OCI-LY1 (cell line): Measurements from ENCODE around the gene GLA.
A peak's percentile ranks its signal among the peaks of the same experiment; 100 is the strongest.

Experiments used
- H2AFZ ChIP-seq: fragments of 200-600 bp; sonication (generic), shearing (Covaris generic); 2 replicates; pipeline ENCODE4 v1.6.0; 2014; ENCODE audit warnings: antibody characterized with exemption, mild to moderate bottlenecking, low read length
- H3F3A ChIP-seq: fragments of 200-600 bp; sonication (generic), shearing (Covaris generic); 2 replicates; pipeline ENCODE4 v1.6.0; 2014; ENCODE audit warnings: mild to moderate bottlenecking, antibody characterized with exemption, low read length, moderate library complexity; ENCODE audit not compliant: insufficient read depth
- H3K27ac ChIP-seq: fragments of 200-600 bp; sonication (generic); 2 replicates; pipeline ENCODE4 v1.5.1; 2014; ENCODE audit warnings: low read length, mixed run types, mild to moderate bottlenecking, low read depth; ENCODE audit not compliant: poor library complexity, severe bottlenecking
- H3K27me3 ChIP-seq: fragments of 200-600 bp; sonication (generic); 2 replicates; pipeline ENCODE4 v1.6.0; 2014; ENCODE audit warnings: antibody characterized with exemption, mild to moderate bottlenecking, low read length, moderate library complexity; ENCODE audit not compliant: insufficient read depth
- H3K36me3 ChIP-seq: fragments of 200-600 bp; sonication (generic); 2 replicates; pipeline ENCODE4 v1.6.1; 2014; ENCODE audit warnings: mild to moderate bottlenecking, antibody characterized with exemption, low read length, moderate library complexity, mixed read lengths; ENCODE audit not compliant: insufficient read depth
- H3K4me1 ChIP-seq: fragments of 200-600 bp; sonication (generic); 2 replicates; pipeline ENCODE4 v1.5.1; 2014; ENCODE audit warnings: mild to moderate bottlenecking, low read length, moderate library complexity; ENCODE audit not compliant: insufficient read depth, severe bottlenecking
- H3K4me2 ChIP-seq: fragments of 200-600 bp; sonication (generic), shearing (Covaris generic); 2 replicates; pipeline ENCODE4 v1.6.1; 2014; ENCODE audit warnings: low read length
- H3K4me3 ChIP-seq: fragments of 200-600 bp; sonication (generic); 2 replicates; pipeline ENCODE4 v1.5.1; 2014; ENCODE audit warnings: low read length, low read depth, mild to moderate bottlenecking, mixed read lengths; ENCODE audit not compliant: poor library complexity, severe bottlenecking
- H3K79me2 ChIP-seq: fragments of 200-600 bp; shearing (Covaris generic); 2 replicates; pipeline ENCODE4 v1.6.1; 2016; ENCODE audit warnings: mixed run types, low read length, mixed read lengths; ENCODE audit not compliant: insufficient read depth
- H3K9ac ChIP-seq: fragments of 200-600 bp; sonication (generic), shearing (Covaris generic); 2 replicates; pipeline ENCODE4 v1.6.1; 2014; ENCODE audit warnings: mild to moderate bottlenecking, low read length, mixed read lengths
- H3K9me2 ChIP-seq: fragments of 200-600 bp; sonication (generic), shearing (Covaris generic); 2 replicates; pipeline ENCODE4 v1.6.1; 2014; ENCODE audit warnings: low read depth, mild to moderate bottlenecking, low read length, mixed read lengths
- H3K9me3 ChIP-seq: fragments of 200-600 bp; shearing (Covaris generic); 2 replicates; pipeline ENCODE4 v1.6.1; 2014; ENCODE audit warnings: low read length, mixed read lengths
- H4K20me1 ChIP-seq: fragments of 200-600 bp; sonication (generic), shearing (Covaris generic); 2 replicates; pipeline ENCODE4 v1.6.0; 2016; ENCODE audit warnings: mild to moderate bottlenecking, low read length; ENCODE audit not compliant: insufficient read depth
- CTCF ChIP-seq: fragments of 200-600 bp; sonication (generic), shearing (Covaris generic); IDR thresholded peaks from 2 replicates; pipeline ENCODE4 v1.5.1; 2017; ENCODE audit warnings: mild to moderate bottlenecking, antibody characterized with exemption, low read length, moderate library complexity, mixed read lengths
- EZH2 ChIP-seq: fragments of 200-600 bp; sonication (generic), shearing (Covaris generic); IDR thresholded peaks from 2 replicates; pipeline ENCODE4 v1.8.0; 2017; ENCODE audit warnings: borderline replicate concordance, mixed run types, mild to moderate bottlenecking, antibody characterized with exemption, low read length, moderate library complexity, mixed read lengths

The GLA gene

GRCh38 chrX:101360390-101360789 lies 47.3 kb downstream of the GLA start:
- Histone ChIP-seq H3K9me3 (no peaks in the 10 kb centered on the region), H4K20me1 (no peaks in the 10 kb centered on the region), H3K4me3 (no peak overlapping the region), H3F3A (no peaks in the 10 kb centered on the region), H3K27me3 (no peaks in the 10 kb centered on the region), H3K9ac (no peak overlapping the region), H3K9me2 (no peaks in the 10 kb centered on the region), H3K27ac (no peak overlapping the region), H2AFZ (no peak overlapping the region), H3K36me3 (peaks cover 64% of the 10 kb centered on the region), H3K4me1 (no peaks in the 10 kb centered on the region), H3K79me2 (no peaks in the 10 kb centered on the region), H3K4me2 (no peak overlapping the region)
- TF ChIP-seq EZH2 (no peak), CTCF (no peak)

- Histone ChIP-seq H3K9me3 (no peaks in the 10 kb centered on the region), H3K79me2 (no peaks in the 10 kb centered on the region), H2AFZ (no peak overlapping the region), H3K27me3 (no peaks in the 10 kb centered on the region), H3K9ac (no peak overlapping the region), H3K9me2 (no peaks in the 10 kb centered on the region), H4K20me1 (no peaks in the 10 kb centered on the region), H3F3A (no peaks in the 10 kb centered on the region), H3K27ac (no peak overlapping the region), H3K4me3 (no peak overlapping the region), H3K36me3 (peaks cover 64% of the 10 kb centered on the region), H3K4me2 (no peak overlapping the region), H3K4me1 (no peaks in the 10 kb centered on the region)
- TF ChIP-seq CTCF = no peak
- TF ChIP-seq EZH2 = no peak
These were observed 47.8 kb downstream of the GLA start for GRCh38 chrX:101359966-101360365.

GRCh38 chrX:101357166-101357795 lies 50.4 kb downstream of the GLA start:
- Histone ChIP-seq H3K9ac (no peak overlapping the region), H3K4me2 (no peak overlapping the region), H3K4me1 (no peaks in the 10 kb centered on the region), H3K9me3 (no peaks in the 10 kb centered on the region), H4K20me1 (no peaks in the 10 kb centered on the region), H3F3A (no peaks in the 10 kb centered on the region), H3K27me3 (no peaks in the 10 kb centered on the region), H3K79me2 (no peaks in the 10 kb centered on the region), H2AFZ (no peak overlapping the region), H3K9me2 (no peaks in the 10 kb centered on the region), H3K27ac (no peak overlapping the region), H3K36me3 (peaks cover 74% of the 10 kb centered on the region), H3K4me3 (no peak overlapping the region)
- TF ChIP-seq EZH2 (no peak), CTCF (peak; percentile 32; the same call in 1 of the 2 replicates)
